IMR-90 (cell line): ENCODE measurements around the gene ROR2.

ENCODE experiments used
- CEBPB ChIP-seq: IDR thresholded peaks from 2 replicates; pipeline ENCODE4 v1.6.1; 2012; ENCODE audit warnings: low read depth, low read length, improper control_type of control experiment
- CTCF ChIP-seq: conservative IDR thresholded peaks from 2 replicates; pipeline ENCODE4 v1.5.1; 2012; ENCODE audit warnings: mild to moderate bottlenecking, low read depth, low read length, improper control_type of control experiment
- FOS ChIP-seq: fragments of 150-350 bp; IDR thresholded peaks from 2 replicates; pipeline ENCODE4 v1.6.1; 2016; ENCODE audit warnings: low read depth, low read length
- MAZ ChIP-seq: IDR thresholded peaks from 2 replicates; pipeline ENCODE4 v1.6.1; 2012; ENCODE audit warnings: low read depth, mild to moderate bottlenecking, low read length, improper control_type of control experiment, moderate library complexity, borderline replicate concordance
- RCOR1 ChIP-seq: IDR thresholded peaks from 2 replicates; pipeline ENCODE4 v1.6.1; 2012; ENCODE audit warnings: mild to moderate bottlenecking, low read length, improper control_type of control experiment; ENCODE audit not compliant: insufficient replicate concordance

GRCh38 chr9:91842358-91843049, 107.5 kb downstream of the ROR2 start:
- TF ChIP-seq MAZ = no peak
- no peak for TF ChIP-seq CTCF
- TF ChIP-seq FOS = no peak
- no peak for TF ChIP-seq RCOR1
- no peak for TF ChIP-seq CEBPB
